Measurements from ENCODE around the gene CDH26. TPM values are rescaled to one million over a fixed set of nuclear protein-coding genes. Genes with fewer than 3 reads are reported as not detected.
A peak's percentile ranks its signal among the peaks of the same experiment; 100 is the strongest.

The CDH26 gene
- total and polyA plus RNA-seq, 12 donors: 0.27 to 2.9 (median 0.84) TPM; not detected in 1

DNA sequence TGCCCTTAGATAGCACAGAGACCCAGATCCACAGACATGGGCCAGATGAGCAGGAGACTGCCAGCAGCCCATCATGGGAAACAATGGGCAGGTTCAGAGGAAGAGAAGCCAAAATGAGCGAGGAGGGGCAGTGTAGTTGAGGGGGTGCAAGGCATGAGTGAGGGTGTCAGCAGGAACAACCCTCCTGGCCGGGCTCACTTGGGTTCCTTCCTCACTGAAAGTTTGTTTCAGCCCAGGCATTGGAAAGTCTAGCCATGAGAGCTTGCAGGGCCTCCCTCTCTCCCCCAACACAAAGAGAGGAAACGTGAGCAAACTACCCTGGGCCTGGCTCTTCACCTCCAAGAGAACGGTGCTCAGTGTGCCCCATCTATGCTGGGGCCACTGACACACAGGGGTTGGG lies 48.0 kb downstream of the CDH26 start:
- Histone ChIP-seq H3K4me1 (replicated peaks in 1 of 2) (no peaks in the 10 kb centered on the region), H3K27ac (no peak overlapping the region), H3K36me3 (replicated peaks in 1 of 2) (no peaks in the 10 kb centered on the region), H3K4me3 (no peak overlapping the region), H3K27me3 (no peaks in the 10 kb centered on the region), H3K9me3 (replicated peaks in 1 of 3) (no peaks in the 10 kb centered on the region)
- intact Hi-C loops (cut with DNase I): no loop called here
- TF ChIP-seq POLR2A (IDR thresholded peaks at IDR 0.05): no peak
- TF ChIP-seq CTCF (IDR thresholded peaks at IDR 0.05): no peak
- no peak for DNase-seq
- WGBS, 4 donors: 84 to 91% (median 86%) methylated on average over 4 of the region's 4 CpGs

DNA sequence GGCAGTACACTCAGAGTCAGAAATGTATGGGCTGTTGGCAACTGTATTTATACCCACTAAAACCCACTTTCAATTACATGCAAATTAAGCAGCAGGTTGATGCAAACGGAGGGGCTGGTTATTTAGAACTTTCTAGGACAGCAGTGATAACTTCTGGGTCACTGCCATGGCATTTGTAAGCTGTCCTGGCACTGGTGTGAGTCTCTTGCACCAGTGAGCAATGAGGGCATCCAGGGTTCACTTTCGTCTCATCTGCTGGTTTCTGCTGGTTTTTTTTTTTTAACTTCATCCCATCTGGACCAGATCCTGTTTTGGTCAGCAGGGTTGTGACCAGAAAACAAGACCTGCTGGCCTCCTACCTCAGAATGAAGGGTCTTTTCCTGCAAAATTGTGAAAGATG lies 49.2 kb downstream of the CDH26 start:
- Histone ChIP-seq H3K27me3 (no peaks in the 10 kb centered on the region), H3K4me3 (no peak overlapping the region), H3K27ac (no peak overlapping the region), H3K4me1 (replicated peaks in 1 of 2) (no peaks in the 10 kb centered on the region), H3K9me3 (replicated peaks in 1 of 3) (no peaks in the 10 kb centered on the region), H3K36me3 (replicated peaks in 1 of 2) (no peaks in the 10 kb centered on the region)
- WGBS, 4 donors: 39 to 73% (median 47%) methylated on average over 1 to 2 of the region's 2 CpGs
- intact Hi-C loops (cut with DNase I): no loop called here
- TF ChIP-seq CTCF (IDR thresholded peaks at IDR 0.05) (no peak), POLR2A (IDR thresholded peaks at IDR 0.05) (no peak)
- peak in 1 of 7 donors; percentile 13 for DNase-seq

GRCh38 chr20:60008130-60008808 lies 50.0 kb downstream of the CDH26 start:
- Histone ChIP-seq H3K27ac (no peak overlapping the region), H3K36me3 (replicated peaks in 1 of 2) (no peaks in the 10 kb centered on the region), H3K4me1 (replicated peaks in 1 of 2) (no peaks in the 10 kb centered on the region), H3K27me3 (no peaks in the 10 kb centered on the region), H3K9me3 (replicated peaks in 1 of 3) (no peaks in the 10 kb centered on the region), H3K4me3 (no peak overlapping the region)
- intact Hi-C loops (cut with DNase I): no loop called here
- TF ChIP-seq POLR2A (IDR thresholded peaks at IDR 0.05) (no peak), CTCF (IDR thresholded peaks at IDR 0.05) (no peak)
- WGBS, 4 donors: 52 to 78% (median 72%) methylated on average over 3 of the region's 3 CpGs
- DNase-seq: no peak

GRCh38 chr20:60009318-60009717 lies 51.1 kb downstream of the CDH26 start:
- Histone ChIP-seq H3K9me3 (replicated peaks in 1 of 3) (no peaks in the 10 kb centered on the region), H3K4me1 (replicated peaks in 1 of 2) (no peaks in the 10 kb centered on the region), H3K27me3 (no peaks in the 10 kb centered on the region), H3K36me3 (replicated peaks in 1 of 2) (no peaks in the 10 kb centered on the region), H3K27ac (no peak overlapping the region), H3K4me3 (no peak overlapping the region)
- TF ChIP-seq POLR2A (IDR thresholded peaks at IDR 0.05): no peak
- TF ChIP-seq CTCF (IDR thresholded peaks at IDR 0.05): no peak
- WGBS, 4 donors: 93 to 97% (median 95%) methylated on average over 13 of the region's 13 CpGs
- intact Hi-C loops (cut with DNase I): no loop called here
- DNase-seq: no peak
